Head of caudate nucleus (tissue), 42 donors: Measurements from ENCODE around the gene KISS1.
A peak's percentile ranks its signal among the peaks of the same experiment; 100 is the strongest.

ENCODE experiments used
- DNase-seq, 42 donors: peaks; one replicate each; pipeline versions ENCODE4 v3.0.0 to v3.0.0-alpha.2; 2020 to 2021; ENCODE audit warnings: mixed read lengths in 7 of 42
- intact Hi-C: fragments of 100-400 bp; cut with DNase I; formaldehyde crosslinking; loops from one replicate; pipeline ENCODE4 v1.15.0; 2022

KISS1 gene

GRCh38 chr1:204221271-204221670 is 25.0 kb upstream of the KISS1 start:
- intact Hi-C loops, result no loop called here
- DNase-seq, result no peak

GRCh38 chr1:204219971-204220616 is 23.8 kb upstream of the KISS1 start:
- intact Hi-C loops, result no loop called here
- no peak for DNase-seq

DNA sequence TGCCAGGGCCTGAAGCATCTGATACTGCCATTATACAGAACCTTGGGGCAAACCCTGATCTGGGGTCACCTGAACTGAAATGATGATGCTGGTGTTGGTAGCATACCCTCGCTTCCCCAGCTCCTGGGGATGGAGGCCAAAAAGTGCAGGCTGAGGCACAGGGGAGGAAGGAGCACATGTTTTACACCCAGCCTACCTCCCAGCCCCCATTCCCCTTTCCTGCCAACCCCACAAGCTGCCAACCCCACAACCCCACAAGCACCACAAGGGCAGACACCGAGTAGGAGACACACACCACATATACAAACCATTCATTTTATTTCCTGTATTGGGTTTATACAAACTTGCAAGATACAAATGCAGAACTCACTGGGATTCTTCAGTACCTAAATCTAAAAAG is 22.3 kb upstream of the KISS1 start:
- intact Hi-C loops, result no loop called here
- no peak for DNase-seq

DNA sequence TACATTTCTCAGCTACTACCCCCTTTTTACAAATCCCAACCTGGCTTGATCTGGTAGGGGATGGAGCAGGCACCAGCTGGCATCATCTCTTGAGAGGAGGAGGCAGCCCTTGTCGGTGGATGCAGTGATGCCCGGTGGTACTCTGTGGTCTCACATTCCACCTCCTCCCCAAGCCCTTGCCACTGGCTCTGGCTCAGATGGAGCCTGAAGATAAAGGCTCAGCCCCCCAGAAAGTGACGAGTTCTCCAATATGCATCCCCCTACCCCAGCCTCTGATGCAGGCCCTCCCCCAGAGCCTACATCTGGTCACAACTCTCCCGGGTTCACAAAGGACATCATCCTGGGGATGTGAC is 21.3 kb upstream of the KISS1 start:
- intact Hi-C loops, result no loop called here

GRCh38 chr1:204216880-204217647 is 20.8 kb upstream of the KISS1 start:
- peak in 1 of 42 donors; percentile 21 for DNase-seq
- intact Hi-C loops, result no loop called here

More for the DNA sequence above, 21.3 kb upstream of the KISS1 start:
- DNase-seq, result no peak

DNA sequence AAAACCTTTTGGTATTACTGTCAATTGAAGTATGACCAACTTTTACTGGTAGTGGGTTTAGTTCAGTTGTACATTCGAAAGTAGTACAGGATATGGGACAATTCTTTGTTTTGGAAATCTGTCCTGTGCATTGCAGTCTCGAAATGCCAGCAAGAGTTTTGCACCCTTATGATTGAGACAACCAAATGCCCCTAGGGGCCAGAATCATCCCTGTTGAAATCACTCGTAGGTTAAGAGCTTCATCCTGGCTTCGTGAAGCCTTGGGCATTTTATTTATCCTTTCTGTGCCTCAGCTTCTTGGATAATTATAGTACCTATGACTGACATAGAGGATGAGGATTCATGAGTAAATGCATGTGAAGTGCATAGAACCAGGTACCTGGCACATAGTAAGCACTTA is 19.9 kb upstream of the KISS1 start:
- intact Hi-C loops, result no loop called here
- no peak for DNase-seq

GRCh38 chr1:204213668-204214662 is 17.7 kb upstream of the KISS1 start, which contains the start of gene GOLT1A:
Gene GOLT1A, minus strand, starts transcription at chr1:204213988. Its CDS starts 82 bp downstream, at chr1:204213906.
- peak; percentile 61 to 91 (median 80) for DNase-seq
- intact Hi-C loops, result loop anchor here (5.0 kb wide), 1 partner anchor 148 kb away; no protein-coding TSS in a partner anchor

DNA sequence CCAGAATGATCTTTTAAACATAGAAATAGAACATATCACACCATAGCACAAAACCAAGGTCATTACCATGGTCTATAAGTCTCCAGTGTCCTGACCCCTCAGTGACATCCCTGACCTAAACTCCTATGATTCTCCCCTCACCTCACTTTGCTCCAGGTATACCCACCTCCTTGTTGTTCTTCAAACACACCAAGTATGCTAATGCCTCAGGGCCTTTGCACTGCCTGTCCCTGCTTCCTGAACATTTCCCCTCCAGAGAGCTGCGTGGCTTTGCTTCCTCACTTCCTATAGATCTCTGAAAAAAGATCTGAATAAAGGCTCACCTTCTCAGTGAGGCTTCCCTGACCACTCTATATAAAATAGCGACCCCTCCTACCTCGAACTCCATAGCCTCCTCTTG is 16.4 kb upstream of the KISS1 start:
- peak in 1 of 42 donors; percentile 18 for DNase-seq
- intact Hi-C loops, result loop anchor here (5.0 kb wide), 1 partner anchor 150 kb away; no protein-coding TSS in a partner anchor

GRCh38 chr1:204211046-204211445 is 14.8 kb upstream of the KISS1 start:
- peak in 1 of 42 donors; percentile 21 for DNase-seq
- intact Hi-C loops, result loop anchor here (5.0 kb wide), 1 partner anchor 151 kb away; no protein-coding TSS in a partner anchor

DNA sequence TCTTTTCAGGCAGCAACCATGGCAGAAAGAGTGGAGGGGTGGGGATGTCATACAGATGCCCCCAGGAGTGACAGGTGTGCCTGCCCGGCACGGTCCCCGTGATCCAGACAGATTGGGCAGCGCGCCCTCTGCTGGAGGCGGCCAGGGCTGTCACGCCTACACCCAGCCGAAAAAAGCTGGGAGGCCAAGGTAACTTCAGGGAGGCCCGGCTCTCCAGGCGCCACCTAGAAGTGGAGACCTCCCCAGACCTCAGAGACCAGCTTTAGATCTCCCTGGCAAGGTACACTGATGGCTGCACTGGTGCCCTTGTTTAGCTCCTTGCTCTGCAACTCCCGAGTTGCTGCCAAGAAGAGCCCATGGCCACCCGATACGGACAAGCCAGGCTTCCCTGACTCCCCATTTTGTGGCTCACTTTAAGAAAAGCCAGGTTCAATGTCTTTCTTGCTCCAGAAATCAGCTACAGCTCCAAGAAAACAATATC is 10.9 kb upstream of the KISS1 start:
- DNase-seq, result peak; percentile 50 to 89 (median 78)
- intact Hi-C loops, result no loop called here

GRCh38 chr1:204206121-204206520 is 9.8 kb upstream of the KISS1 start:
- intact Hi-C loops, result no loop called here
- DNase-seq, result no peak

DNA sequence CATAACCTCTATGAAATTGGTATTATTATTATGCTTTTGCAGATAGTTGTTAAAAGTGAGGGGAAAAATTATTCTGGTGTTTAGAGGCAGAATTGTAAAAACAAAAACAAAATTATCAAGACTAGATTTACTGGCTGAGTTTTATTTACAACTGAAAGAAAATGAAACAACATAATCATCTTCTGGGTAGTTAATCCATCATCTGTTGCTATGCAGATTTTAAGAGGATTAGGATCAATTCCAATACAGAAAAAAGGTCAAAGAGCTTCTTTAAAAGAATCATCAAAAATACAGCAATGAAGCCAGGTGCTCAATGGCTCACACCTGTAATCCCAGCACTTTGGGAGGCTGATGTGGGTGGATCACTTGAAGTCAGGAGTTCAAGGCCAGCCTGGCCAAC is 9.2 kb upstream of the KISS1 start:
- no peak for DNase-seq
- intact Hi-C loops, result no loop called here

DNA sequence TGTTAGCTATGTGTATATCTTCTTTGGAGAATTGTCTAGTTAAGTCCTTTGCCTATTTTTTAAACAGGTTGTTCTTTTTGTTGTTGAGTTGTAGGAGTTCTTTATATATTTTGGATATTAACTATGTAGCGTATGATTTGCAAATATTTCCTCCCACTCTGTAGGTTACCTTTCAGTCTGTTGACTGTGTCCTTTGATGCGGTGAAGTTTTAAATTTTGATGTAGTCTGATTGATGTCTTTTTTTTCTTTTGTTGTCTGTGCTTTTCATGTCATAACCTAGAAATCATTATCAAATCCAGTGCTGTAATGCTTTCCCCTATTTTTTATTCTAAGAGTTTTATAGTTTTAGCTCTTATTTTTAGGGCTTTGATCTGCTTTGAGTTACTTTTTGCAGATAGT is 8.7 kb upstream of the KISS1 start:
- intact Hi-C loops, result no loop called here
- DNase-seq, result no peak

- intact Hi-C loops, result no loop called here
- DNase-seq, result no peak
Observed at GRCh38 chr1:204203206-204203767, 7.0 kb upstream of the KISS1 start.

DNA sequence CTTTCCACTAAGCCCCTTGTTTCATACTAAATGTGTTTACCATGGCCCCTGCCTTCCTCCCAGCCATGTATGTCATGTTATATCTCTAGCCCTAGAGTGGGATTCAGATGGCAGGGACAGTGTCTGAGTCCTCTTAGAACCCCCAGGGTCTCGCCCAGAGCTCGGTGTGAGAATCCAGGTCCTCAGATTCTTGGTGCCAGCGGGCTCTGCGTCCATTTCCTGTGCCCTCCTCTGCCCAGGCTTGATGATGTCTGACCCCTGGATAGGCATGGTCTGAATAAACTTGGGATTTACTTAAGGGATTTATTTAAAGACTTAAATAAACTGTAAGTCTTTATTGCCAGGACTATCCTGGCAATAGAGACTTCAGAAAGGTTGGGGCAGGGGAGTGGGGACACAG is 6.2 kb upstream of the KISS1 start:
- intact Hi-C loops, result no loop called here
- DNase-seq, result no peak

- intact Hi-C loops, result no loop called here
- no peak for DNase-seq
Observed at GRCh38 chr1:204201348-204202040, 5.2 kb upstream of the KISS1 start.

- intact Hi-C loops, result no loop called here
- DNase-seq, result no peak
Observed at GRCh38 chr1:204199579-204199978, 3.3 kb upstream of the KISS1 start.
